HG03066 (cell line): ENCODE data around the gene GLYATL3.

ENCODE experiments used
- ATAC-seq: cut with Tn5 transposase; IDR thresholded peaks from one replicate; pipeline ENCODE4 v1.9.1; 2021; ENCODE audit warnings: low read depth; ENCODE audit not compliant: unreplicated experiment

Gene GLYATL3

GRCh38 chr6:49543087-49543858 lies 43.5 kb downstream of the GLYATL3 start:
- ATAC-seq = no peak

DNA sequence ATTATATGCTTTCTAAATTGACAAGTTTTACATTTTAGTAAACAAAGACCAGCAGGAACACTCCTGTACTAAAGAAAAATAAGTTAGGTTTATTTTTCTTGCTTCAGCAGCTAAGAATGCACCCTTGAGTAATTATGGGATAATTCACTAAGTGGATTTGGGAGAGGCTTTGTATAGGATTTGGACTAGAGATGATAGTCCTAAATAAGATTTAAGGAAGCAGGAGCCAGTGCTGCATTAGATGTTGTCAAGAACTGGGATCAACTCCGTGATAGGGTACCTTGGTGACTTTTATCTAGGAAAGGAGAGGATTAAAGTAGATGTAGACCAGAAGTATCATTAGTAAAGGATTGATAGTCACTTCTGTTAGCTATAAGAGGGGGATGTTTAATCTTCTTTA lies 46.6 kb downstream of the GLYATL3 start:
- ATAC-seq = no peak

DNA sequence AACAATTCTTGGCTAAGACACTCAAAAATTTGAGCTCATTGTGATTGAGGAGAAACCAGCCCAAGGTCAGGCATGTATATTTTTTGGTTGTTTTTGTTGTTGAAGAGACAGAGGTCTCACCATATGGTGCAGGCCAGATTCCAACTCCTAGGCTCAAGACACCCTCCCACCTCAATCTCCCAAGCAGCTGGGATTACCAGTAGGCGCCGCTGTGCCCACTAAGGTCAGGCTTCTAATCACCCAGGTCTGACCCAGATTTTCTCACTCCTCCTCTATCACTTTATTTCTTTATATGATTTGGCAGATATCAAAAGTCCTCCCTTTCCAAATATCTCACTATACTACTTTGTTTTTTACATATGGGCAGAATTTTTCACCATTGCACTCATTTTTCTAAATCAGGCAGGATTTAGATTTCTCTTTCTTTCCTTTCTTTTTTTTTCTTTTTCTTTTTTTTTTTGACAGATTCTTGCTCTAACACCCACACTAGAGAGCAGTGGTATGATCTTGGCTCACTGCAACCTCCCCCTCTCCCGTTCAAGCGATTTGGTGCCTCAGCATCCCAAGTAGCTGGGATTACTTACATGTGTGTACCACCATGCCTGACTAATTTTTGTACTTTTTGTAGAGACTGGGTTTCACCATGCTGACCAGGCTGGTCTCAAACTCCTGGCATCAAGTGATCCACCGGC lies 49.0 kb downstream of the GLYATL3 start:
- no peak for ATAC-seq

DNA sequence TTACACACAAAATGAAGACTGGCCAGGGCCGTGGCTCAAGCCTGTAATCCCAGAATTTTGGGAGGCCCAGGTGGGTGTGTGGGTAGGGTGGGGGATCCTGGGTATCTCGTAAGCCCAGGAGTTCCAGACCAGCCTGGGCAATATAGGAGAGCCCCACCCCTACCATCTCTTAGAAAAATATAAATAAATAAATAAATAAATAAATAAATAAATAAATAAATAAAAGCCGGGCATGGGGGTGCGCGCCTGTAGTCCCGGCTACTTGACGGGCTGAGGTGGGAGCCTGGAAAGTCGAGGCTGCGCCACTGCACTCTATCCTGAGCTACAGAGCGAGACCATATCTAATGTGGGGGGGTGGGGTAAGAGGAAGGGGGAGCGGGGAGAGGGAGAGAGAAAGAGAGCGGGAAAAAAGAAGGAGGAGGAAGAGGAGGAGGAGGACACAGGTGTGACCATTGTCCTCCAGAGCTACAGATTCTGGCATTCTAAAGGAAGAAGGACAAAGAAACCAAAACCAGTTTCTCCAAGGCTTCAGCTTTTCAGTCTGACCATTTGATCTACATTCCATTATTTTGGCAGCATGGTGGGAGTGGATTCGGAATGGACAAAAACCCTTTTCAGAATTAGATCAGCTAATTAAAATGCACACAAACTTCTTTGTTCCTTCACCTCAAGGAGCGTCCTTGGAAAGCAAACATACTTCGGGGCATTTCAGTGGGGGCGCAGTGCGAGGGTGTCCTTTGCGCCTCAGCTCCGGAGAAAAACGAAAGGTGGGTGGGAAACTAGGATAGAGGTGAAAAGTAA lies 50.2 kb downstream of the GLYATL3 start:
- no peak for ATAC-seq

DNA sequence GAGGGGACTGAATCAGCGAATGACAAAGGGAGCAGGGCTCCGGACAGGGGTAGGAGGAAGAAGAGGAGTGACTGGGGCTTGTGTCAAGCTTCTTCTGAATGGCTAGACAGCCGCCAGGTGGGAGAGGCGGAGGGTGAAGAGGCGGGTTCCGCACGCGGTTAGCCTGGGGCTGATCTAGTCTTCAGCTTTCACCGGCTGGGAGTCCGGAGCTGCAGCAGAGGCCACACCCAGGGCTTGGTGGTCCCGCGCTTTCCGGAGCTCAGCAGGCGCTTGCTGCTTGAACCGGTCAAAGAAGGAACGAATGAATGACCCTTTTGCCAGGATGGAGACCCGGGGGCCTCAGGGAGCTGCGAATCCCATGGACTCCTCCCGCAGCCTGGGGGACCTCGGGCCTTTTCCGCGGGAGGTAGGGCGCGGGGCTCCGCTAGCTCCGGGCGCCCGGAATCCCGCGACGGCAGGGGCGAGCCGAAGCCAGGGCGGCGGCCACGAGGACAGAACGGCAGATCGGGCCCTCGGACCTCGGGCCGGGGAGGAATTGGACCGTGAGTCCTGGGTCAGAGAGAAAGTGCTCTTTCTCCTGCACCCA lies 50.9 kb downstream of the GLYATL3 start, which contains the start of gene C6orf141:
C6orf141 (plus strand) TSS at position 177 of the 586 bp plus-strand sequence; CDS start at position 302, 125 bp downstream.
- peak; percentile 56 for ATAC-seq

GRCh38 chr6:49551078-49551865 lies 51.5 kb downstream of the GLYATL3 start:
- peak; percentile 32 for ATAC-seq

GRCh38 chr6:49551866-49552129 lies 52.1 kb downstream of the GLYATL3 start:
- peak; percentile 47 for ATAC-seq

GRCh38 chr6:49552596-49552995 lies 52.9 kb downstream of the GLYATL3 start:
- no peak for ATAC-seq

GRCh38 chr6:49553384-49553783 lies 53.7 kb downstream of the GLYATL3 start:
- ATAC-seq = no peak

- ATAC-seq = no peak
Observed at GRCh38 chr6:49555951-49556350, 56.2 kb downstream of the GLYATL3 start.

- no peak for ATAC-seq
Observed at GRCh38 chr6:49556429-49556837, 56.7 kb downstream of the GLYATL3 start.

- ATAC-seq = no peak
Observed at GRCh38 chr6:49557177-49557576, 57.5 kb downstream of the GLYATL3 start.

- ATAC-seq = no peak
Observed at GRCh38 chr6:49558238-49558637, 58.5 kb downstream of the GLYATL3 start.

DNA sequence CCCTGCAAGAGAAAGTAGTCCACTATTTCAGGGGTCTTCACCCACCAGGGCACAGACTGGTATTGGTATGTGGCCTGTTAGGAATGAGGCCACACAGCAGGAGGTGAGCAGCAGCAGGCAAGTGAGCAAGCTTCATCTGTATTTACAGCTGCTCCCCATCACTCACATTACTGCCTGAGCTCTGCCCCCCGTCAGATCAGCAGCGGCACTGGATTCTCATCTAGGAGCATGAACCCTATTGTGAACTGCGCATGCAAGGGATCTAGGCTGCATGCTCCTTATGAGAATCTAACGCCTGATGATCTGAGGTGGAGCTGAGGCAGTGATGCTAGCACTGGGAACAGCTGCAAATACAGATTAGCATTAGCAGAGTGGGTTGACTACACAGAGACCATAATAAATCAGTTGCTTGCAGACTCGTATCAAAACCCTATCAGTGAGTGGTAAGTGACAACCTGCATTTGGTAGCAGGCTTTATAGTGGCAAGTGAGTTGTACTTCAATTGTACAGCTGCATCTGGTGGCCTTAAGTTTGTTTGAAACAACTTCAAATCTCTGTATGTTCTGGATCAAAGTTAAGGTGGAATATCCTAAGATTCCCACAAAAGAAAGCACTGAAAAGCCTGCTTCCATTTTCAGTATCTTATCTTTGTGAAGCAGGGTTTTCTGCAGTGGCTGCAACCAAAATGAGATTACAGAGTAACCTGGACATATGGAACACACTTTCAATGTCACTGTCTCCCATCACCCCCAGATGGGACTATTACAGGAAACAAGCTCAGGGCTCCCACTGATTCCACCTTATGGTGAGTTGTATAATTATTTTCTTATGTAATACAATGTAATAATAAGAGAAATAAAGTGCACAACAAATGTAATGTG lies 63.5 kb downstream of the GLYATL3 start:
- ATAC-seq = no peak

DNA sequence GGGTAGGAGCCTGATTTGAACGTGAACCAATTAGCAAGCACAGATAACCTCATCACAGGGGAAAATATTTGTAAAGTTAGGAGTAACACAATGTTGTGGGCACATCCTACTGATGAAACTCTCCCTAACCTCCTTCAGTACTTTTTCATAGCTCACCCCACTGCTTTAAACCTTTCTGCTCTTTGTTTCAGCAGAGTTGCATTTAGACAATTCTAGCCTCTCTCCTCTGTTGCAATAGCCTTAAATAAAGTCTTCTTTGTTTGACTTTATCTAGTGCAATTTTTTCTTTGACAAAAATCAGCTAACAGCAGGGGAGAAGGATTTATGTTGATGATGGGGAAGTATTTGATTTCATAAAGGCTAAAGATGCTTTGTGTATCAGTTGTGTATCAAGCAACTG lies 64.8 kb downstream of the GLYATL3 start:
- no peak for ATAC-seq

- no peak for ATAC-seq
Observed at GRCh38 chr6:49565261-49565660, 65.5 kb downstream of the GLYATL3 start.

GRCh38 chr6:49565855-49566254 lies 66.1 kb downstream of the GLYATL3 start:
- ATAC-seq = no peak

- ATAC-seq = no peak
Observed at GRCh38 chr6:49570474-49571079, 70.9 kb downstream of the GLYATL3 start.

GRCh38 chr6:49576618-49577017 lies 76.9 kb downstream of the GLYATL3 start:
- no peak for ATAC-seq
